ENCODE results near the gene CTU1. TPM values are rescaled to one million over a fixed set of nuclear protein-coding genes. Genes with fewer than 3 reads are reported as not detected.

CTU1 gene
- total RNA-seq, 1 experiment from 2014 or later: 8.6 TPM

GRCh38 chr19:51110666-51110971 is 2.4 kb upstream of the CTU1 start (continued):
- no peak for TF ChIP-seq ZNF281 (CRISPR knock-in tag; IDR thresholded peaks at IDR 0.05)
- no peak for TF ChIP-seq HMGXB4 (CRISPR knock-in tag; IDR thresholded peaks at IDR 0.05)
- TF ChIP-seq ZNF512 (CRISPR knock-in tag; IDR thresholded peaks at IDR 0.05; ENCODE audit: borderline replicate concordance): no peak
- no peak for TF ChIP-seq CBFB (CRISPR knock-in tag; IDR thresholded peaks at IDR 0.05; ENCODE audit: low read depth)
- TF ChIP-seq STAT6 (CRISPR knock-in tag; conservative IDR thresholded peaks at IDR 0.05; ENCODE audit: low read depth): no peak
- no peak for TF ChIP-seq ZNF317 (CRISPR knock-in tag; IDR thresholded peaks at IDR 0.05; ENCODE audit: borderline replicate concordance, low read depth)
- TF ChIP-seq ATF3 (CRISPR knock-in tag; conservative IDR thresholded peaks at IDR 0.05): no peak
- TF ChIP-seq OVOL2 (CRISPR knock-in tag; IDR thresholded peaks at IDR 0.05; ENCODE audit: borderline replicate concordance): no peak

- Mint-ChIP-seq H3K27ac (no peak overlapping the region), H3K9me3 (no peaks in the 10 kb centered on the region), H3K4me1 (peaks cover 8% of the 10 kb centered on the region), H3K4me3 (peak overlapping the region; percentile 90), H3K36me3 (no peaks in the 10 kb centered on the region), H3K27me3 (ENCODE audit: low read depth) (peaks cover 9% of the 10 kb centered on the region)
- DNase-seq (ENCODE audit: low spot score) (no peak), ATAC-seq (no peak)
- ChIA-PET POLR2A (interaction anchor here (0.7 kb wide), 1 partner anchor 52 kb away, joined by 9 read pairs; no protein-coding TSS in a partner anchor), CTCF (interaction anchor here (1.1 to 1.4 kb wide), 2 partner anchors 14 to 150 kb away, joined by 3 to 4 read pairs; no protein-coding TSS in a partner anchor)
- TF ChIP-seq ZBTB21 (CRISPR knock-in tag; IDR thresholded peaks at IDR 0.05; ENCODE audit: borderline replicate concordance): no peak
- TF ChIP-seq FOXK1 (CRISPR knock-in tag; IDR thresholded peaks at IDR 0.05): no peak
- no peak for TF ChIP-seq NFE2L1 (CRISPR knock-in tag; IDR thresholded peaks at IDR 0.05)
- no peak for TF ChIP-seq ARID4B (CRISPR knock-in tag; IDR thresholded peaks at IDR 0.05; ENCODE audit: borderline replicate concordance)
- no peak for TF ChIP-seq CDX4 (CRISPR knock-in tag; IDR thresholded peaks at IDR 0.05; ENCODE audit: borderline replicate concordance)
- TF ChIP-seq MYBL2 (CRISPR knock-in tag; IDR thresholded peaks at IDR 0.05): no peak
- no peak for TF ChIP-seq JAZF1 (CRISPR knock-in tag; IDR thresholded peaks at IDR 0.05)
Measured at GRCh38 chr19:51108805-51109146, 567 bp upstream of the CTU1 start.

All from WTC11 (cell line).